ENCODE data around the gene ZNF222. TPM values are rescaled to one million over a fixed set of nuclear protein-coding genes. Genes with fewer than 3 reads are reported as not detected.

Gene ZNF222
- total and polyA plus RNA-seq, 2 of the 8 experiments (the other 6 are each of a cell fraction or from before 2014, with no cell fraction given), result 1.7 to 3.4 TPM

GRCh38 chr19:44002212-44002565, 23.0 kb upstream of the ZNF222 start (continued):
- TF ChIP-seq HDAC6 (IDR thresholded peaks at IDR 0.05; ENCODE audit: low read depth, low read length) (no peak), TBP (IDR thresholded peaks at IDR 0.05; ENCODE audit: low read depth, low read length) (no peak), POLR2AphosphoS5 (IDR thresholded peaks at IDR 0.05; ENCODE audit: low read depth, low read length) (no peak), CHD1 (IDR thresholded peaks at IDR 0.05; ENCODE audit: low read depth, low read length) (no peak)

Data from H1 (cell line).